ENCODE results near the gene SPOPL.

The SPOPL gene

DNA sequence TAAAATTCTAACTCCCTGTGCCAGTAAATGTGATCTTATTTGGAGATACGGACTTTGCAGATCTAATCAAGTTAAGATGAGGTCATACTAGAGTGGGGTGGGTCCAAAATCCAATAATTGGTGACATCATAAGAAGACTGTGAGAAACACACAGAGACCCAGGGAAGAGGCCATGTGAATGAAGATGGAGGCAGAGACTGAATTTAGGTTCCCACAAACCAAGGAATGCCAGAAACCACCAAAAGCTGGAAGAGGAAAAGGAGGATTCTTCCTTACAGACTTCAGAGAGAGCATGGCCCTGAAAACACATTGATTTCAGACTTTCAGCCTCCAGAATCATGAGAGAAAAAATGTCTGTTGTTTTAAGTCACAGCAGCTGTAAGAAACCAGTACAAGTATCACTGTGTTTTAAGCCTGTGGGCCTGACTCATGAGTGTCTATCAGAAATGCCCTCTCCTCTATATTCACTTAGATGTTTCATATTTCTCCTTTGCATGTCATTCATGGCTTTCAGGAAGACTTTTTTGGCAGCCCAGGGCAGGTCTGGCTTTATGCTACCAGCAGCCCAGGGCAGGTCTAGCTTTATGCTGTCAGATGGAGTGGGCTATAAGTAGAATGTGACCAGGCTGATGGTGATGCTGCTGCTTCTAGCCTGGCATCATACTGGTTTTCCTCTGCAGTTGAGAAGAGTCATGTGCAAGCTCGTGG lies 100.0 kb downstream of the SPOPL start:
- DNase-seq (ENCODE audit: low read depth) = no peak

DNA sequence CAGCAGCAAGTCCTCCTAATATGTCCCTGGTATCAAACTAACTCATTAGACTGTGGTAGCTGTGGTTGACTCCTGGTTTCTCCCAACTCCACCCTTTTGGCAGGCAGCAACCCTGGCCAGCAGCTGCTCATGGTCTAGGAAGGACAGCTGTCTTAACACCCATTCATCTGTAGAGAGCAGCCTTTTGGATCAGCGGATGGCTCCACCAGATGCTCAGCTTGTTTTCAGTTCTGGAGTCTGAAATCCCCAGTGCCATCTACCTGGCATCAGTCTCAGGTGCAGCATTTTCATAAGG lies 100.5 kb downstream of the SPOPL start:
- no peak for DNase-seq (ENCODE audit: low read depth)

DNA sequence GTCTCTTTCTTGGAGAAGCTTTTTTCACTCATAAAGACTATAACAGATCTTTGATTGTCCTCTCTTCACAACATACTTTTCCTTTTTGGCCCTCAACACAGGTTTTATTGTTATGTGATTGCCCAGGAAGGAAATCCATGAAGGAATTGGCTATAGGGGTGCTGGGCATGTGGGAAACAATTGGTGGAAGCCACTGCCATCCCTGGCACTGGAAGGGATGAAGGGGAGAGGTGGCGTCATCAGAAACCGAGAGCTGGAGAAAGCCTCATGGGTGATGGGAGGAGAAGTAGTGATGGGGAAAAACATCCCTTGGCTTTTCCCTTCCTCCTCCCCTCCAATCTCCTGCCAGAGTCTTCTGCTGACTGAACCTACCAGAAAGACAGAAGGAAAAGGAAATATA lies 106.2 kb downstream of the SPOPL start:
- no peak for DNase-seq (ENCODE audit: low read depth)

DNA sequence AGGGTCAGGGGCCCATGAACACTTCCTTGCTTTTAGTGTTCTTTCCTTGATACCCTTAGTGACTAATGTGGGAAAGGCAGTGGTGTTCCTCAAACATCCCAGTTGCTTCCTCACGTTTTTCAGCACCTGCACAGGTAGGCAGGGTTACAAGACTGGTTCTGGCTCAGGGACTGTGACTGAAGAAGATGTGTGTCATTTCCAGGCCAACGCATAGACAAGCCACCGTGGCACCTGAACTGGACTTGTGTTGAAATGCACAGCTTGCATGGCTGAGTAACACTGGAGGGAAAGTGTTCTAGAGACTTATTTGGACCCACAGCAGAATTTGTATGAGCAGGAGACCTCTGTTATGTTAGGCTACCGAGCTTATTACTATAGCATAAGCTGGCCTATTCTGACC lies 107.9 kb downstream of the SPOPL start:
- no peak for DNase-seq (ENCODE audit: low read depth)

DNA sequence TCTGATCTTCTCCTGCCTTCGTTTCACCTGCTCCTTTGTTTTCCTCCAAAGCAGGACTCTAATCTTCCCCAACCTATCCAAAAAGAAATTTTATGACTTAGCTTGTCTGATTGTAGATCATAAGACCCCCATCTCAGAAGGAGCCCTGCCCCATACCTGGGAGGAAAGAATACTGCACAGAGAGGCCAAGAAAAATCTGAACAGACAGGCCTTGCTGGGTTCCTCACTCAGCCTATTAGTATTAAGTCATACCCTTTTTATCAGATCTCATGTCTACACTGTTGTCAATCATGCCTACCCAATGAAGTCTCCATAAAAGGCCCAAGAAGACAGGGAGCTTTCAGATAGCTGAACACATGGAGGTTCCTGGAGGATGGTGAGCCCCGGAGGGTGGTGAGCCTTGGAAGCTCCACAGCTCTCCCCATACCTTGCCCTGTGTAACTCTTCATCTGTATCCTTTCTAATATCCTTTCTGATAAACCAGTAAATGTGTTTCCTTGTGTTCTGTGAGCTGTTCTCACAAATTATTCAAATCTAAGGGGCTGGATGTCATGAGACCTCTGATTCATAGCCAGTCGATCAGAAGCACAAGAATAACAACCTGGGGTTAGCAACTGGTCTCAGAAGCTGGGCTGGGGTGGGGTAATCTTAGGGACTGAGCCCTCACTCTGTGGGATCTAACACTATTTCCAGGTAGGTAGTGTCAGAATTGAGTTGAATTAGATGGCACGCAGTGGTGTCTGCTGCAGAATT lies 108.8 kb downstream of the SPOPL start:
- DNase-seq (ENCODE audit: low read depth) = no peak

DNA sequence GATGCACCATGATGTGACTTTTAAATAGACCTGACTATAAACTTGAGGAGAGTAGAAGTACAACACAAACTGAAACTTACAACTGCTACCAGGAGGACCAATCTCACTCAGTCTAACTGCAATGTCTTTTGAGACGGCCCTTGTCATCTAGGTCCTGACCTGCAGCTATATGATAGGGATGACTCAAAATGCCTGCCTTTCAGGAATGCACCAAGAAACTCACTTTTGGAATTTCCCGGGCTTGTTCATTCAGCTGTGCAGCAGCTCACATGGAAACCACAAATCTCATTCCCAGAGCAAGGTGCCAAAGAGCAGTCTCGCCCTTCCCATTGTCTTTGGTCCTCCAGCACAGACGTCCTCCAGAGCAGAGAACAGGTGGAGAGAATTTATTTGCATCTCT lies 113.7 kb downstream of the SPOPL start:
- no peak for DNase-seq (ENCODE audit: low read depth)

DNA sequence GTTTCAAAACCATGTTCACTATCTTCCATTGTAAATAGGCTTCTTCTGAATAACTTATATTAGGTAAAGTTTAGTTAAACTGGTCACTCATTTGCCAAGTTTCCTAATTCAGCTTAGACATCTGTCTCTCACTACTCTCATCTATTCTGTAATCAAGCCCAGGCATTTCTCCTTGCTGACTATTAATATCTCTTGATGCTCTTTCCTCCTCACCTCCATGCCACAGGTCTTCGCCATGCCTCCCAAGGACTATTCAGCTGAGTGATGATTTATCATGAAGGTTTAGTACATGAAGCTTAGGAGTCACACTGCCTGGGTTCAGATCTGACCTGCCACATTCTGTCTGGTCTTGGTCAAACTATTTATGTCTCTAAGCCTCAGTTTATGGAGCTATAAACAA lies 115.5 kb downstream of the SPOPL start:
- DNase-seq (ENCODE audit: low read depth) = no peak

DNA sequence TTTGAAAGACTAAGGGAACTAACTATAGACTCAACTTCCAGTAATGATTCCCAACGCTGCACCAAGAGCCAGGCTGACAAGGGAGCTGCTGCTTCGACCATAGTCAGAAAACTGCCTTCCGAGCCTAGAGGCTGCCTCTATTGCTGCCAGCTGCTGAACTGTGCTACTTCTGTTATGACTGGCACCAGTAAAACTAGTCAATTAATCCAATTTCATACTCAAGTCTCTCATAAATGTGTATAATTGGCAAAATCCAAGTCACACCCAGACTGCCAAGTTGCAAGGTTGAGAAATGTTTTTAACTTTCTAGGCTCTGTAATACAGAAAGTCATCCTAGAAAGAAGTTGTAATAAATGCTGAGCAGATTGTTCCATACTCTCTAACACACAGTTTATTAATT lies 117.4 kb downstream of the SPOPL start:
- no peak for DNase-seq (ENCODE audit: low read depth)

DNA sequence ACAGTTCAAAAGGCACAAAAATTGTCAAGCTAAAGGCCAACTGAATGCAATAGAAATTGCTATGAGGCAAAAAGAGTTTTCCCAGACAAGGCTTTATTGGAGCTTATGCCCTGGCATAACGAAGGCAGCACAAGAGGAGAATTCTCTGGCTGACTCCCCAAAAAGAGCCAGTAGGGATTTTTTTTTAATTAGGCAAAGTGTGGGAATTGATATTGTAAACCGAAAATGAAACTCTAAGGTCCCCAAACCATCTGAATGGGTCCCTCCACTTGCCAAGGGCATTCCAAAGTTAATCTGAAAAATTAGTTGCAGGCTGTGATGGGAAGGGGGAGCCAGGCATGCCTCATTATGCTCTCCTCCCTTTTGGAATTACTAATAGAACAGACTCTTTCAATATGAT lies 118.9 kb downstream of the SPOPL start:
- DNase-seq (ENCODE audit: low read depth) = no peak

DNA sequence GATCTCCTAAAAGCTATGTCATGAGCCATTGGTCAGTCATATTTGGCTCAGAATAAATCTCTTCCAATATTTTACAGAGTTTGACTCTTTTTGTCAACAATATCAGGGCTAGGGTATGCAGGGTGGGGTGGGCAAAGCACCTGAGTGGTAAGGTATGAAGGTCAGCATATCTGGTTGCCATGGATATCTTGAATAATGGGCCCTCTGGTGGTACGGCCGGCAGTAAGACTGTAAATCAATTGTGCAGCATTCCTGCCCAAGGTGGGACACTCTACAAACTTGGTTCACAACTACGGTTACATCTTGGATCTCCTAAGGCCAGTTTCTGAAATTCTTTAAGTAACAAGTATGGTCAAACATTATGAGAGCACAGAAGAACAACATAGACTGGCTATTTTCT lies 119.6 kb downstream of the SPOPL start:
- no peak for DNase-seq (ENCODE audit: low read depth)

DNA sequence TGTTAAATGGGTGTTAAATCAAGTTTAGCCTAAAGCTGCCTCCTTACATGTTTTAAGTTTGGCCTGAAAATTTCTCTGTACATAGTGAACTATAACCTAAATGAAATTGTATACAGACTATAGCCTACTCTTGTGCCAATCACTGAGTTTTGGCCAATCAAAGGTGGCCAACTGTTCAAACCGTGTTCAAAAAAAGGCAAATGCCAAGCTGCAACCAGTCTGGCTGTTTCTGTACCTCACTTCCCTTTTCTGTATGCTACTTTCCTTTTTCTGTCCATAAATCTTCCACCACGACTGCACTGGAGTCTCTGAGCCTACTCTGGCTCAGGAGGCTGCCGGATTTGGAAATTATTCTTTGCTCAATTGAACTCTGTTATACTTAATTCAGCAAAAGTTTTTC lies 121.0 kb downstream of the SPOPL start:
- no peak for DNase-seq (ENCODE audit: low read depth)
